ENCODE measurements around the gene ITPRID1. TPM values are rescaled to one million over a fixed set of nuclear protein-coding genes. Genes with fewer than 3 reads are reported as not detected.
"Not testable (repeated sequence)": the region's sequence is repeated elsewhere in the genome, so short reads cannot be mapped to it uniquely, and the experiment has no call there.

Gene ITPRID1
- total RNA-seq, 5 donors from 2014 or later (not counting 1 experiment from before 2014, with no cell fraction given): not detected

- no peaks in the 10 kb centered on the region for H3K4me1 ChIP-seq (ENCODE audit: control insufficient read depth in 1 of 2, extremely low read depth in 1 of 2, insufficient read depth in 2 of 2, low read length in 2 of 2)
- Mint-ChIP-seq H3K9me3 (peaks cover 0 to 11% (median 10%) of the 10 kb centered on the region in 3 donors), H3K36me3 (no peaks in the 10 kb centered on the region), H3K27me3 (no peaks in the 10 kb centered on the region), H3K4me1 (no peaks in the 10 kb centered on the region), H3K27ac (no peak overlapping the region), H3K4me3 (no peak overlapping the region)
- ChIA-PET POLR2A (no interaction called here), CTCF (no interaction called here)
- no peaks in the 10 kb centered on the region for H3K9me3 ChIP-seq
- DNase-seq: no peak
- no peak for ATAC-seq (replicated peaks in 1 of 4)
- H3K27me3 ChIP-seq (replicated peaks in 1 of 2; ENCODE audit: control insufficient read depth in 2 of 2, extremely low read depth in 1 of 2, insufficient read depth in 2 of 2, low read length in 1 of 2): no peaks in the 10 kb centered on the region
- no peaks in the 10 kb centered on the region for H3K36me3 ChIP-seq (ENCODE audit: control insufficient read depth in 2 of 2, extremely low read depth in 1 of 2, insufficient read depth in 1 of 2, low read length in 1 of 2)
- H3K27ac ChIP-seq (ENCODE audit: low read length): no peak overlapping the region
- no peak overlapping the region for H3K4me3 ChIP-seq (ENCODE audit: control insufficient read depth in 1 of 2, extremely low read depth in 1 of 2, low read length in 1 of 2)
These were observed 13.0 kb downstream of the ITPRID1 start for GRCh38 chr7:31526864-31527263.

GRCh38 chr7:31529103-31529502, 15.2 kb downstream of the ITPRID1 start:
- whole genome bisulfite sequencing (ENCODE audit: insufficient coverage): no CpG with 5 or more reads among the region's 1 CpG
- no peak for ATAC-seq (replicated peaks in 1 of 4)
- Mint-ChIP-seq H3K36me3 (no peaks in the 10 kb centered on the region), H3K27ac (no peak overlapping the region), H3K4me1 (no peaks in the 10 kb centered on the region), H3K4me3 (no peak overlapping the region), H3K27me3 (no peaks in the 10 kb centered on the region), H3K9me3 (peaks cover 0 to 7% (median 7%) of the 10 kb centered on the region in 3 donors)
- ChIA-PET POLR2A (no interaction called here), CTCF (no interaction called here)
- Histone ChIP-seq H3K4me3 (ENCODE audit: control insufficient read depth in 1 of 2, extremely low read depth in 1 of 2, low read length in 1 of 2) (no peak overlapping the region), H3K4me1 (ENCODE audit: control insufficient read depth in 1 of 2, extremely low read depth in 1 of 2, insufficient read depth in 2 of 2, low read length in 2 of 2) (no peaks in the 10 kb centered on the region), H3K27ac (ENCODE audit: low read length) (no peak overlapping the region), H3K9me3 (no peaks in the 10 kb centered on the region), H3K36me3 (ENCODE audit: control insufficient read depth in 2 of 2, extremely low read depth in 1 of 2, insufficient read depth in 1 of 2, low read length in 1 of 2) (no peaks in the 10 kb centered on the region), H3K27me3 (replicated peaks in 1 of 2; ENCODE audit: control insufficient read depth in 2 of 2, extremely low read depth in 1 of 2, insufficient read depth in 2 of 2, low read length in 1 of 2) (no peaks in the 10 kb centered on the region)
- no peak for DNase-seq

GRCh38 chr7:31540651-31541185, 26.8 kb downstream of the ITPRID1 start:
- DNase-seq; H3K27me3 ChIP-seq (replicated peaks in 1 of 2; ENCODE audit: control insufficient read depth in 2 of 2, extremely low read depth in 1 of 2, insufficient read depth in 2 of 2, low read length in 1 of 2); H3K4me1 Mint-ChIP-seq; H3K4me3 Mint-ChIP-seq; ATAC-seq (replicated peaks in 1 of 4); H3K9me3 Mint-ChIP-seq; H3K9me3 ChIP-seq; H3K27me3 Mint-ChIP-seq; CTCF ChIA-PET; H3K27ac ChIP-seq (ENCODE audit: low read length); H3K4me3 ChIP-seq (ENCODE audit: control insufficient read depth in 1 of 2, extremely low read depth in 1 of 2, low read length in 1 of 2); H3K4me1 ChIP-seq (ENCODE audit: control insufficient read depth in 1 of 2, extremely low read depth in 1 of 2, insufficient read depth in 2 of 2, low read length in 2 of 2); H3K36me3 Mint-ChIP-seq; H3K36me3 ChIP-seq (ENCODE audit: control insufficient read depth in 2 of 2, extremely low read depth in 1 of 2, insufficient read depth in 1 of 2, low read length in 1 of 2); H3K27ac Mint-ChIP-seq; POLR2A ChIA-PET: not testable (repeated sequence)
- WGBS (ENCODE audit: insufficient coverage): no CpG with 5 or more reads among the region's 3 CpGs

DNA sequence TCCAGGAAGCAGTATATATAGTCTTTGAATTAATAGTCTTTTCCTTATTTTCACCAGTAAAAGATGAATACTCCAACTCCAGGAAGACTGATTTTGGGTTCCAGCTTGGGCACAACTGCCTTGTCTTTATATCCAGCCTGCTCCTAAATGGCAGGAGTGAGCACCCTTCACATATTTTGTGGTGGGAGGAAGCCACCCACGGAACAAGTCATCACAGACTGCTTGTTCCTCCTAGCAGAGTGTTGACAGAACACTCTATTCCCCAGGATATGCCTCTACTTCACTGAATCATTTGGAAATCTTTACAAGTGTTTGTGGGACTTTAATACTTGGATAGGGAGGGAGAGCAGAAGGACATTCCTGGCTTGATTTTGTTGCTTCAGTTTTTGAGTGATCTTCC, 31.7 kb downstream of the ITPRID1 start:
- H3K36me3 Mint-ChIP-seq: no peaks in the 10 kb centered on the region
- no peak overlapping the region for H3K27ac Mint-ChIP-seq
- ATAC-seq (replicated peaks in 1 of 4) (no peak), DNase-seq (no peak)
- ChIA-PET CTCF (no interaction called here), POLR2A (no interaction called here)
- Histone ChIP-seq H3K4me1 (ENCODE audit: control insufficient read depth in 1 of 2, extremely low read depth in 1 of 2, insufficient read depth in 2 of 2, low read length in 2 of 2) (no peaks in the 10 kb centered on the region), H3K27me3 (replicated peaks in 1 of 2; ENCODE audit: control insufficient read depth in 2 of 2, extremely low read depth in 1 of 2, insufficient read depth in 2 of 2, low read length in 1 of 2) (no peaks in the 10 kb centered on the region), H3K27ac (ENCODE audit: low read length) (no peak overlapping the region), H3K36me3 (ENCODE audit: control insufficient read depth in 2 of 2, extremely low read depth in 1 of 2, insufficient read depth in 1 of 2, low read length in 1 of 2) (no peaks in the 10 kb centered on the region), H3K4me3 (ENCODE audit: control insufficient read depth in 1 of 2, extremely low read depth in 1 of 2, low read length in 1 of 2) (no peak overlapping the region), H3K9me3 (no peaks in the 10 kb centered on the region)
- no peaks in the 10 kb centered on the region for H3K4me1 Mint-ChIP-seq
- H3K4me3 Mint-ChIP-seq: no peak overlapping the region
- H3K9me3 Mint-ChIP-seq: peaks cover 0 to 5% (median 0%) of the 10 kb centered on the region in 3 donors
- WGBS (ENCODE audit: insufficient coverage): no CpG with 5 or more reads among the region's 1 CpG
- peaks cover 0 to 5% of the 10 kb centered on the region in 2 donors for H3K27me3 Mint-ChIP-seq

DNA sequence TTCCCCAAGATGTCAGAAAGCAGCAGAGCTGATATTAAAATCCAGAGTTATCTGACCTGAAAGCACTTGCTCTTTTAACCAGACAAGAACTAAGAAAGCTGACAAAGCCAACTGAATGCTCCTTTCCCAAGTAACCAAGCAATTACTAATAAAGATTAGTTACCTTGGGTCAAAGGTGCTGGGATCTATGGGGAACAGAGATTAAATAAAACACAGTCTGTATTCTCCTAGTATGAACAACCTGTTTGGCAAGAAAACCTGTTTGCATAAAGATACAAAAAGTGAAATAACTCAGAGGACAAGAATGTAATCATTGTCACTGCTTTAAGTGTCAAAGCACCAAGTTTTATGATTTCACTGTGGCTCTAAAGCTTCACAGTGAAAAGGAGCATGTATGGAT, 35.7 kb downstream of the ITPRID1 start:
- H3K4me3 Mint-ChIP-seq: no peak overlapping the region
- ChIA-PET POLR2A (no interaction called here), CTCF (no interaction called here)
- H3K36me3 Mint-ChIP-seq: no peaks in the 10 kb centered on the region
- H3K27ac ChIP-seq (ENCODE audit: low read length): no peak overlapping the region
- DNase-seq: no peak
- H3K36me3 ChIP-seq (ENCODE audit: control insufficient read depth in 2 of 2, extremely low read depth in 1 of 2, insufficient read depth in 1 of 2, low read length in 1 of 2): no peaks in the 10 kb centered on the region
- H3K27ac Mint-ChIP-seq: no peak overlapping the region
- peaks cover 0 to 5% of the 10 kb centered on the region in 2 donors for H3K27me3 Mint-ChIP-seq
- no peaks in the 10 kb centered on the region for H3K27me3 ChIP-seq (replicated peaks in 1 of 2; ENCODE audit: control insufficient read depth in 2 of 2, extremely low read depth in 1 of 2, insufficient read depth in 2 of 2, low read length in 1 of 2)
- no peak for ATAC-seq (replicated peaks in 1 of 4)
- no peak overlapping the region for H3K4me3 ChIP-seq (ENCODE audit: control insufficient read depth in 1 of 2, extremely low read depth in 1 of 2, low read length in 1 of 2)
- no peaks in the 10 kb centered on the region for H3K4me1 Mint-ChIP-seq
- no peaks in the 10 kb centered on the region for H3K4me1 ChIP-seq (ENCODE audit: control insufficient read depth in 1 of 2, extremely low read depth in 1 of 2, insufficient read depth in 2 of 2, low read length in 2 of 2)
- no peaks in the 10 kb centered on the region for H3K9me3 ChIP-seq
- H3K9me3 Mint-ChIP-seq: peaks cover 0 to 5% (median 4%) of the 10 kb centered on the region in 3 donors

GRCh38 chr7:31550432-31550831, 36.5 kb downstream of the ITPRID1 start:
- H3K9me3 ChIP-seq: no peaks in the 10 kb centered on the region
- CTCF ChIA-PET: no interaction called here
- no peaks in the 10 kb centered on the region for H3K27me3 ChIP-seq (replicated peaks in 1 of 2; ENCODE audit: control insufficient read depth in 2 of 2, extremely low read depth in 1 of 2, insufficient read depth in 2 of 2, low read length in 1 of 2)
- ATAC-seq (replicated peaks in 1 of 4): no peak
- H3K4me1 Mint-ChIP-seq: no peaks in the 10 kb centered on the region
- H3K36me3 Mint-ChIP-seq: no peaks in the 10 kb centered on the region
- H3K9me3 Mint-ChIP-seq: peaks cover 0 to 4% (median 0%) of the 10 kb centered on the region in 3 donors
- no peak overlapping the region for H3K4me3 ChIP-seq (ENCODE audit: control insufficient read depth in 1 of 2, extremely low read depth in 1 of 2, low read length in 1 of 2)
- H3K27ac Mint-ChIP-seq: no peak overlapping the region
- POLR2A ChIA-PET: no interaction called here
- no peaks in the 10 kb centered on the region for H3K36me3 ChIP-seq (ENCODE audit: control insufficient read depth in 2 of 2, extremely low read depth in 1 of 2, insufficient read depth in 1 of 2, low read length in 1 of 2)
- no peak for DNase-seq
- H3K4me1 ChIP-seq (ENCODE audit: control insufficient read depth in 1 of 2, extremely low read depth in 1 of 2, insufficient read depth in 2 of 2, low read length in 2 of 2): no peaks in the 10 kb centered on the region
- H3K27ac ChIP-seq (ENCODE audit: low read length): no peak overlapping the region
- WGBS (ENCODE audit: insufficient coverage): no CpG with 5 or more reads among the region's 1 CpG
- H3K27me3 Mint-ChIP-seq: no peaks in the 10 kb centered on the region
- no peak overlapping the region for H3K4me3 Mint-ChIP-seq

- Mint-ChIP-seq H3K27me3 (no peaks in the 10 kb centered on the region), H3K9me3 (peaks cover 0 to 4% (median 0%) of the 10 kb centered on the region in 3 donors)
- no peak for DNase-seq
These were observed 39.8 kb downstream of the ITPRID1 start for GRCh38 chr7:31553661-31554081.

More at GRCh38 chr7:31553661-31554081, 39.8 kb downstream of the ITPRID1 start:
- Histone ChIP-seq H3K27me3 (replicated peaks in 1 of 2; ENCODE audit: control insufficient read depth in 2 of 2, extremely low read depth in 1 of 2, insufficient read depth in 2 of 2, low read length in 1 of 2) (no peaks in the 10 kb centered on the region), H3K27ac (ENCODE audit: low read length) (no peak overlapping the region), H3K9me3 (no peaks in the 10 kb centered on the region), H3K36me3 (ENCODE audit: control insufficient read depth in 2 of 2, extremely low read depth in 1 of 2, insufficient read depth in 1 of 2, low read length in 1 of 2) (no peaks in the 10 kb centered on the region), H3K4me1 (ENCODE audit: control insufficient read depth in 1 of 2, extremely low read depth in 1 of 2, insufficient read depth in 2 of 2, low read length in 2 of 2) (no peaks in the 10 kb centered on the region), H3K4me3 (ENCODE audit: control insufficient read depth in 1 of 2, extremely low read depth in 1 of 2, low read length in 1 of 2) (no peak overlapping the region)
- ChIA-PET POLR2A (no interaction called here), CTCF (no interaction called here)
- Mint-ChIP-seq H3K4me1 (no peaks in the 10 kb centered on the region), H3K27ac (no peak overlapping the region), H3K4me3 (no peak overlapping the region), H3K36me3 (no peaks in the 10 kb centered on the region)
- ATAC-seq (replicated peaks in 1 of 4): no peak
